Activated naive CD4-positive, alpha-beta T cell treated with anti-CD3 and anti-CD28 coated beads, Interleukin-2, amount 50 U/mL, for 16 hours (primary cell): ENCODE data around the gene RBM22.

Source experiments
- DNase-seq: peaks from one replicate; pipeline ENCODE4 v3.0.0-alpha.2; 2020

Gene RBM22

GRCh38 chr5:150650021-150651006 lies 50.5 kb downstream of the RBM22 start:
- DNase-seq = no peak

GRCh38 chr5:150649108-150650020 lies 51.5 kb downstream of the RBM22 start:
- no peak for DNase-seq

- DNase-seq = no peak
These were observed 52.4 kb downstream of the RBM22 start for GRCh38 chr5:150648294-150649107.

GRCh38 chr5:150647275-150648251 lies 53.3 kb downstream of the RBM22 start:
- DNase-seq = no peak

GRCh38 chr5:150645070-150645700 lies 55.7 kb downstream of the RBM22 start:
- no peak for DNase-seq

- DNase-seq = no peak
These were observed 56.3 kb downstream of the RBM22 start for GRCh38 chr5:150644514-150644913.

- DNase-seq = no peak
These were observed 56.8 kb downstream of the RBM22 start for GRCh38 chr5:150644058-150644457.

GRCh38 chr5:150642991-150643710 lies 57.7 kb downstream of the RBM22 start:
- DNase-seq = no peak

GRCh38 chr5:150642567-150642927 lies 58.3 kb downstream of the RBM22 start:
- DNase-seq = no peak

GRCh38 chr5:150641824-150642566 lies 58.9 kb downstream of the RBM22 start:
- DNase-seq = no peak

- DNase-seq = no peak
These were observed 59.8 kb downstream of the RBM22 start for GRCh38 chr5:150641006-150641570.
